Trophoblast cell (in vitro differentiated cells and primary cell): ENCODE data around the gene C20orf144.

ENCODE experiments used
- DNase-seq, 2 donors: peaks; one replicate each; pipeline ENCODE4 v3.0.0-alpha.2; 2016
- H2AFZ ChIP-seq: 2 replicates; pipeline ENCODE4 v1.6.1; 2013; ENCODE audit warnings: low read length, moderate library complexity, mild to moderate bottlenecking; ENCODE audit not compliant: insufficient read depth, poor library complexity
- H2AK5ac ChIP-seq: 2 replicates; pipeline ENCODE4 v1.6.1; 2013; ENCODE audit warnings: mild to moderate bottlenecking, low read length
- H2BK120ac ChIP-seq: 2 replicates; pipeline ENCODE4 v1.6.1; 2013; ENCODE audit warnings: low read length, mild to moderate bottlenecking, moderate library complexity; ENCODE audit not compliant: insufficient read depth, poor library complexity
- H2BK12ac ChIP-seq: 2 replicates; pipeline ENCODE4 v1.6.1; 2013; ENCODE audit warnings: mild to moderate bottlenecking, low read length, moderate library complexity
- H2BK5ac ChIP-seq: 2 replicates; pipeline ENCODE4 v1.6.1; 2013; ENCODE audit warnings: low read length, low read depth, moderate library complexity, mild to moderate bottlenecking; ENCODE audit not compliant: poor library complexity
- H3K14ac ChIP-seq: 2 replicates; pipeline ENCODE4 v1.6.1; 2013; ENCODE audit warnings: mild to moderate bottlenecking, low read length
- H3K18ac ChIP-seq: 2 replicates; pipeline ENCODE4 v1.6.1; 2013; ENCODE audit warnings: mild to moderate bottlenecking, low read length
- H3K23ac ChIP-seq: 2 replicates; pipeline ENCODE4 v1.6.1; 2013; ENCODE audit warnings: low read length
- H3K27ac ChIP-seq: 2 replicates; pipeline ENCODE4 v1.5.1; 2013; ENCODE audit warnings: low read depth, mild to moderate bottlenecking, inconsistent platforms, low read length, moderate library complexity
- H3K27me3 ChIP-seq: 2 replicates; pipeline ENCODE4 v1.6.1; 2013; ENCODE audit warnings: inconsistent platforms, mild to moderate bottlenecking, low read length, moderate library complexity; ENCODE audit not compliant: insufficient read depth
- H3K36me3 ChIP-seq, 2 experiments: 1 replicate in 1 of 2; 2 replicates in 1 of 2; pipeline ENCODE4 v1.6.1; 2013; ENCODE audit warnings: low read length in 2 of 2, mild to moderate bottlenecking in 2 of 2, moderate library complexity in 1 of 2; ENCODE audit not compliant: insufficient read depth in 2 of 2, control insufficient read depth in 1 of 2
- H3K4ac ChIP-seq: 2 replicates; pipeline ENCODE4 v1.6.1; 2013; ENCODE audit warnings: low read depth, mild to moderate bottlenecking, low read length, moderate library complexity
- H3K4me1 ChIP-seq, 2 experiments: 1 replicate in 1 of 2; 2 replicates in 1 of 2; pipeline ENCODE4 v1.6.1; 2013; ENCODE audit warnings: low read length in 2 of 2, mild to moderate bottlenecking in 2 of 2, moderate library complexity in 1 of 2; ENCODE audit not compliant: insufficient read depth in 2 of 2, control insufficient read depth in 1 of 2
- H3K4me2 ChIP-seq: 2 replicates; pipeline ENCODE4 v1.6.1; 2013; ENCODE audit warnings: inconsistent platforms, mild to moderate bottlenecking, low read length, moderate library complexity
- H3K4me3 ChIP-seq: 2 replicates; pipeline ENCODE4 v1.5.1; 2013; ENCODE audit warnings: mild to moderate bottlenecking, low read depth, low read length, inconsistent platforms
- H3K79me1 ChIP-seq: one replicate; pipeline ENCODE4 v1.6.1; 2013; ENCODE audit warnings: low read length
- H3K79me2 ChIP-seq: 2 replicates; pipeline ENCODE4 v1.6.1; 2013; ENCODE audit warnings: low read length, mild to moderate bottlenecking; ENCODE audit not compliant: control insufficient read depth, insufficient read depth, poor library complexity
- H3K9ac ChIP-seq: 2 replicates; pipeline ENCODE4 v1.6.1; 2013; ENCODE audit warnings: mild to moderate bottlenecking, low read length
- H3K9me3 ChIP-seq: 2 replicates; pipeline ENCODE4 v1.6.1; 2013; ENCODE audit warnings: low read depth, mild to moderate bottlenecking, control low read depth, inconsistent platforms, low read length; ENCODE audit not compliant: insufficient read depth
- H4K12ac ChIP-seq: 2 replicates; pipeline ENCODE4 v1.6.1; 2013; ENCODE audit warnings: low read depth, mild to moderate bottlenecking, low read length, moderate library complexity
- H4K8ac ChIP-seq: 2 replicates; pipeline ENCODE4 v1.6.1; 2013; ENCODE audit warnings: low read depth, mild to moderate bottlenecking, low read length, moderate library complexity
- H4K91ac ChIP-seq: one replicate; pipeline ENCODE4 v1.6.1; 2013; ENCODE audit warnings: low read depth, mild to moderate bottlenecking, low read length, moderate library complexity
- WGBS: extraction: QIAGEN DNeasy Blood & Tissue Kit; methylation state at CpG from one replicate; pipeline ENCODE4 v1.1.7; 2013; ENCODE audit warnings: missing lambda C conversion rate; ENCODE audit not compliant: insufficient read length, insufficient coverage; ENCODE audit errors: extremely low coverage; 5-methylcytosine and 5-hydroxymethylcytosine counted together

C20orf144 gene

DNA sequence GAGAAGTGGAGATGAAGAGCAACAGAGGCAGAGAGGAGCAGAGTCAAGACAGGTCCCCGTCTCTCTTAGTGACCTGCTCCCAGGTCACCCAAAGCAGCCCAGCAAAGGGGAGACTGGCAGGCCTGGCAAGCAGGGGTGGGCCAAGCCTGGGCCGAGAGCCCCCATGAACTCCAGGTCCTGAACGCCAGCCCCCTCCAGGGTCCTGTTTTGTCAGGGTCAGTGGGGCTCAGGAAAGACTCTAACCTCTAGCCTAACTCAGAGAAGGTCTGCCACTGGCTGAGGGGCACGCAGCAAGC lies 10.9 kb downstream of the C20orf144 start:
- H2AFZ ChIP-seq, result no peak overlapping the region
- peaks cover 19 to 22% of the 10 kb centered on the region in 2 experiments for H3K4me1 ChIP-seq
- peak overlapping the region; percentile 77 for H4K91ac ChIP-seq
- H4K8ac ChIP-seq, result peak overlapping the region; percentile 3
- DNase-seq, result no peak
- H4K12ac ChIP-seq, result peak overlapping the region; percentile 45
- peaks cover 17% of the 10 kb centered on the region for H3K79me1 ChIP-seq
- H3K79me2 ChIP-seq, result peaks cover 10% of the 10 kb centered on the region
- H3K23ac ChIP-seq, result no peak overlapping the region
- no CpG with 5 or more reads among the region's 4 CpGs for WGBS
- peak overlapping the region; percentile 50 for H3K4ac ChIP-seq
- H2BK5ac ChIP-seq, result no peak overlapping the region
- peak overlapping the region; percentile 93 for H3K18ac ChIP-seq
- peak overlapping the region; percentile 69 for H2BK12ac ChIP-seq
- H2BK120ac ChIP-seq, result peak overlapping the region; percentile 21
- H3K4me2 ChIP-seq, result peak overlapping the region; percentile 94
- H3K36me3 ChIP-seq, result peaks cover 47 to 48% of the 10 kb centered on the region in 2 experiments
- peak overlapping the region; percentile 93 for H3K14ac ChIP-seq
- H3K9ac ChIP-seq, result no peak overlapping the region
- H3K27me3 ChIP-seq, result no peaks in the 10 kb centered on the region
- peak overlapping the region; percentile 71 for H3K4me3 ChIP-seq
- H3K27ac ChIP-seq, result no peak overlapping the region
- peaks cover 4% of the 10 kb centered on the region for H3K9me3 ChIP-seq
- H2AK5ac ChIP-seq, result peak overlapping the region; percentile 83

DNA sequence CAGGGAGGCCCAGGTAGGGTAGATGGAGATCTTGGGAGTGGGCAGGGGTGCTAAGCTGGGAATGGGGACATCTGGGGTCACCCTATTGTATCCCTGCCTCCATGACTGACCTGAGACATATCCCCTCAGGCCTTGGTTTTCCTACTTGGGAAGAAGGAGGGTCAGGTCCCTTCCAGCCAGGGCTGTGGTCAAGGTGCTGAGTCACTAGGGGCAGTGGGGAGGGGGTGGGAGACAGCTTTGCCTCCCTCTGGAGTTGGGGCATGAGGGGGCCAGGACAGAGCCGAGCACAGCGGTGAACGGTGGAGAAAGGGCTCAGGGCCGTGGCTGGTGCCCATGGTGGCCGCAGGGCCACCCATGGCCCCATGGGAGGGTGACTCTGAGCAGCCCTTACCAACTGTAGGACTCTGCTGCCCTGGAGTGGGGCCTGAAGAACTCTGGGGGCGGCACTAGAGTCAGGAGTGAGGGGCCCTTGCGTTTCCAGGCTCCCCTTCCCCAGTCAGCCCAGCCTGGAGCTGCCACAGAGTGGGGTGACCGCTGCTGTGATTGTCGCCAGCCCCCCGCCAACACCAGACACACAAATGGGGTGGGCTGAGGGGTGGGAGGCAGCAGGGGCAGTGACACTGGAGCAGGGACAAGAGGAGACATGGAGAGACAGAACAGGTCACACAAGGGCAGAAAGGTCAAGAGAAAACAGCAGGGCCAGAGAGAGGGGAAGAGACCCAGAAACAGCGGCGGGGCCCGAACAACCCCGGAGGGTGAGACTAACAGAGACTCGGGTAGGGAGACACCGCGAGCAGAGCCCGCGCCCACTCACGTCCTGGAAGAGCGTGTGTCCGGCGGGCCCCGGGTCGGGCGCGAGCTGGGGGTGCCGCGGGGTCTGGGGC lies 11.5 kb downstream of the C20orf144 start:
- no CpG with 5 or more reads among the region's 29 CpGs for WGBS
- Histone ChIP-seq H3K27ac (peak overlapping the region; percentile 33), H3K79me1 (peaks cover 17% of the 10 kb centered on the region), H3K27me3 (no peaks in the 10 kb centered on the region), H4K8ac (peak overlapping the region; percentile 8), H2AK5ac (peak overlapping the region; percentile 83), H2BK5ac (peak overlapping the region; percentile 61), H3K79me2 (peaks cover 10% of the 10 kb centered on the region), H3K9ac (peak overlapping the region; percentile 64), H2BK120ac (peak overlapping the region; percentile 75), H4K91ac (peak overlapping the region; percentile 77), H3K4me2 (peak overlapping the region; percentile 94), H3K4me3 (peak overlapping the region; percentile 71), H4K12ac (peak overlapping the region; percentile 45), H2BK12ac (peak overlapping the region; percentile 69), H3K36me3 (peaks cover 46% of the 10 kb centered on the region in 2 experiments), H3K4ac (peak overlapping the region; percentile 50), H3K14ac (peak overlapping the region; percentile 93), H3K18ac (peak overlapping the region; percentile 93), H3K9me3 (peaks cover 4% of the 10 kb centered on the region), H3K4me1 (peaks cover 19 to 22% of the 10 kb centered on the region in 2 experiments), H3K23ac (no peak overlapping the region), H2AFZ (peak overlapping the region; percentile 61)
- DNase-seq, result no peak

DNA sequence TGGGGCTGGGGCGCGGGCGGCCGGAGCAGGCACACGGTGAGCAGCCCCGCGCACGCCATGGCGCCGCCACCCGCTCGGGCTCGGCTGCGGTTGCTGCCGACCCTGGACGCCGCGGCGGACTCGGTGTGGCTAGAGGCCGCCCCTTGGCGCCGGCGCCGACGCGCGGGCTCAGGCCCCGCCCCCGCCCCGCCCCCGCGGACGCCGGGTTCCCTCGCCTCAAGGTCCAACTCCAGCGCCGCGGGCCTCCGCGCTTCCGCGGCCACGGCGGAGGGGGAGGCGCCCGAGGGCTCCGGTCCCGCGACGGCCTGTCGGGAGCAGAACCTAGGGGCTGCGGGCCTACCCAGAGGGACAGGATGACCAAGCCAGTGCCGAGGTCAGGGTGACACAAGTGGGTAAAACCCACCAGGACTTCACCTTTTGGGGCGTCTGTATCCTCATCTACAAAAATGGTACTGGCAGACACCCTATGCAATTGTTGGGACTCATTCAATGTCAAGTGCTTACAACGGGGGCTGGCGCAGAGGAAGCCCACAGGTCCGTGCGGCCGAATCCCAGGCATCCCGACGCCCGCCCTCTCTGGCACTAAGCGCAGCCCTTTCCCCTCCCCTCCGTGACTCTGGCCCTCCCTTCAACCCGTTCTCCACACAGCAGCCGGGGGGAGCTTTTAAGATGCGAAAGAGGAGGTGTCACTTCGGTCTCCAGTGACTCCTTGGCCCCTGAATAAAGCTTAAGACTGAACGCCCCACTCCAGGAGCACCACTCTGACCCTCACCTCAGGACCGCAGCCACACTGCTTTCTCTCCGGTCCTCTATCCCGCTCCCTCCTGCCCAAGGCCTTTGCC lies 12.4 kb downstream of the C20orf144 start, which contains the start of gene NECAB3:
NECAB3 (minus strand) TSS at position 135 of the 842 bp plus-strand sequence; CDS start at position 59, 76 bp downstream.
- Histone ChIP-seq H3K14ac (peak within 1 kb of the TSS; percentile 93), H3K36me3 (peaks cover 41 to 43% of the 10 kb centered on the region in 2 experiments)

More for the DNA sequence above, 12.4 kb downstream of the C20orf144 start, which contains the start of gene NECAB3:
- peak within 1 kb of the TSS; percentile 77 for H4K91ac ChIP-seq
- H3K27me3 ChIP-seq, result no peaks in the 10 kb centered on the region
- H2BK120ac ChIP-seq, result peak within 1 kb of the TSS; percentile 75
- peak within 1 kb of the TSS; percentile 61 for H2BK5ac ChIP-seq
- peak within 1 kb of the TSS; percentile 83 for H2AK5ac ChIP-seq
- H3K23ac ChIP-seq, result no peak within 1 kb of the TSS
- H2AFZ ChIP-seq, result peak within 1 kb of the TSS; percentile 61
- peak within 1 kb of the TSS; percentile 71 for H3K4me3 ChIP-seq
- H4K12ac ChIP-seq, result peak within 1 kb of the TSS; percentile 52
- peak within 1 kb of the TSS; percentile 83 for H4K8ac ChIP-seq
- H3K4me2 ChIP-seq, result peak within 1 kb of the TSS; percentile 94
- H3K4me1 ChIP-seq, result peaks cover 19 to 22% of the 10 kb centered on the region in 2 experiments
- H3K4ac ChIP-seq, result peak within 1 kb of the TSS; percentile 50
- H3K79me2 ChIP-seq, result peaks cover 10% of the 10 kb centered on the region
- H3K9me3 ChIP-seq, result peaks cover 4% of the 10 kb centered on the region
- peak within 1 kb of the TSS; percentile 93 for H3K18ac ChIP-seq
- peak within 1 kb of the TSS; percentile 69 for H2BK12ac ChIP-seq
- whole genome bisulfite sequencing, result no CpG with 5 or more reads among the region's 73 CpGs
- H3K27ac ChIP-seq, result peak within 1 kb of the TSS; percentile 39
- peak within 1 kb of the TSS; percentile 64 for H3K9ac ChIP-seq
- DNase-seq, result peak; percentile 33 to 82
- peaks cover 17% of the 10 kb centered on the region for H3K79me1 ChIP-seq
